ENCODE measurements around the gene ZNF827.

Gene ZNF827, protein sequence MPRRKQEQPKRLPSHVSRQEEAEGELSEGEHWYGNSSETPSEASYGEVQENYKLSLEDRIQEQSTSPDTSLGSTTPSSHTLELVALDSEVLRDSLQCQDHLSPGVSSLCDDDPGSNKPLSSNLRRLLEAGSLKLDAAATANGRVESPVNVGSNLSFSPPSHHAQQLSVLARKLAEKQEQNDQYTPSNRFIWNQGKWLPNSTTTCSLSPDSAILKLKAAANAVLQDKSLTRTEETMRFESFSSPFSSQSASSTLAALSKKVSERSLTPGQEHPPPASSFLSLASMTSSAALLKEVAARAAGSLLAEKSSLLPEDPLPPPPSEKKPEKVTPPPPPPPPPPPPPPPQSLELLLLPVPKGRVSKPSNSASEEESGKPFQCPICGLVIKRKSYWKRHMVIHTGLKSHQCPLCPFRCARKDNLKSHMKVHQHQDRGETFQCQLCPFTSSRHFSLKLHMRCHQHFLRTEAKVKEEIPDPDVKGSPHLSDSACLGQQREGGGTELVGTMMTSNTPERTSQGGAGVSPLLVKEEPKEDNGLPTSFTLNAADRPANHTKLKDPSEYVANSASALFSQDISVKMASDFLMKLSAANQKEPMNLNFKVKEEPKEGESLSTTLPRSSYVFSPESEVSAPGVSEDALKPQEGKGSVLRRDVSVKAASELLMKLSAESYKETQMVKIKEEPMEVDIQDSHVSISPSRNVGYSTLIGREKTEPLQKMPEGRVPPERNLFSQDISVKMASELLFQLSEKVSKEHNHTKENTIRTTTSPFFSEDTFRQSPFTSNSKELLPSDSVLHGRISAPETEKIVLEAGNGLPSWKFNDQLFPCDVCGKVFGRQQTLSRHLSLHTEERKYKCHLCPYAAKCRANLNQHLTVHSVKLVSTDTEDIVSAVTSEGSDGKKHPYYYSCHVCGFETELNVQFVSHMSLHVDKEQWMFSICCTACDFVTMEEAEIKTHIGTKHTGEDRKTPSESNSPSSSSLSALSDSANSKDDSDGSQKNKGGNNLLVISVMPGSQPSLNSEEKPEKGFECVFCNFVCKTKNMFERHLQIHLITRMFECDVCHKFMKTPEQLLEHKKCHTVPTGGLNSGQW

DNA sequence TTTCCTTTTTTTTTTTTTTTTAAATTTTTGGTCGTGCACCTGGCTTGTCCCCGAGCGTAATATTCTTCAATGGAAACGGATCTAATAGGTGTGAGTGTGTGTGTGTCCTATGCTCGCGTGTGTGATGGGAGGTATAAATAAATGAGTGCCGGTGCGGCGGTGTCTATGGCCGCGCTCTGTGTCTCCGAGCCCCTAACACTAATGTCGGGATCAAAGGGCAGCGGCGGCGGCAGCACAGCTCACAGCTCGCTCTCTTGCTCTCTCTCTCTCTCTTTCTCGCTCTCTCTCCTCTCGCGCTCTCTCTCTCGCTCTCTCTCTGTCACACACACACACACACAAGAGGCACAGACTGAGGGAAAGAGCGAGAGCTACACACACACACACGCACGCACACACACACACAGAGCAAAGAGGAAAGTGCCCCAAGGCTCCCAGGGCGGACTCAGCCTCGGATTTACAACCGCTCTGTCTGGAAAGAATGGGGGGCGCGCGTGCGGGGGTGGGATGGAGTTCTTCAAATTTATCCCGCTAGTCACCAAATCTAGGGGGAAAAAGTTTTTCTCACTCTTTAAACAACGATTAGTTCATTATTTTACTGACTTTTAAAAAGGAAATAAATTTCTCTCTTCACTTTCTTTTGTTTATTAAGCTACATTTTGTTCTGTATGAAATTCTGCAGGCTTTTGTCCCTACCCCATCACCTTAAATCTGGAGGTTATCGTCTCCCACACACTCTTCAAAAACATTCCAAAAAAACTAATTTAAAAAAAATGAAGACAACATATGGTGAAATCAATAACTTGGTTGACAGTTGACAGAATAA, at the start of gene ZNF827:
Gene ZNF827, minus strand, starts transcription at position 206 of the 823 bp plus-strand sequence. CDS start 416 bp downstream, outside the sequence.
- DNase-seq: peak; percentile 23

GRCh38 chr4:145984563-145984962, 45.9 kb upstream of the ZNF827 start:
- no peak for DNase-seq

GRCh38 chr4:145982791-145983190, 44.2 kb upstream of the ZNF827 start:
- DNase-seq: no peak

GRCh38 chr4:145979160-145979559, 40.5 kb upstream of the ZNF827 start:
- DNase-seq: no peak

- no peak for DNase-seq
Measured at GRCh38 chr4:145976680-145977079, 38.1 kb upstream of the ZNF827 start.

DNA sequence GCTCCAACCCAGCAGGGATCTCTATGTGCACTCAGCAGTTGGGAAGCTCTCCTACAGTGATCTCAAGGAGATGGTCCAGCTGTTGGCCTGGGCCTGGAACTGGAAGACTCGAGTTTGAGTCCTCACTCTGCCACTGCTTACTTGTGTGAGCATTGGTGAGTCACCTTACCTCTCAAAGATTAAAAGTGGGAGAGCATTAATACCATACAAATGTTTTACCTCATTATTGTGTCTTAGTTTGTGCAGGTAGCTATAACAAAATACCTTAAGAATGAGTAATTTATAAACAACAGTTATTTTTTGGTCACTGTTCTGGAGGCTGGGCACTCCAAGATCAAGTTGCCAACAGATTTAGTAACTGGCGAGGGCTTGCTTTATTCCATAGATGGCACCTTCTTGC, 21.4 kb upstream of the ZNF827 start:
- no peak for DNase-seq

DNA sequence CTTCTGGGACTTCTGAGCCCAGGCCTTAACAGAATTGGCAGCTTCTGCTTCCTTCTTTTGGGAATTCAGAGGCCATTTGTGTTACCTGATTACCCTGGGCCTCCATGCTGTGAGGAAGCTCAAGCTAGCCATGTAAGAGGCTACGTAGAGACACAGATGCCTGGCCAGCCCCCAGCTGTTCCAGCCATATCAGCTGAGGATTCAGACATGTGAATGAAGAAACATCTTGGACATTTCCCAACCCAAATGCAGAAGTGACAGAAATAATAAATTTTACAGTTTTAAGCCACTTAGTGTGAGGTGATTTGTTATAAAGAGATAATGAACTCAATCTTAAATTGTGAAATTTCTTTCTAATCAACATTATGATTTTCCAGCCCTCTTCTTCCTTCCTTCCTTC, 18.7 kb upstream of the ZNF827 start:
- no peak for DNase-seq

DNA sequence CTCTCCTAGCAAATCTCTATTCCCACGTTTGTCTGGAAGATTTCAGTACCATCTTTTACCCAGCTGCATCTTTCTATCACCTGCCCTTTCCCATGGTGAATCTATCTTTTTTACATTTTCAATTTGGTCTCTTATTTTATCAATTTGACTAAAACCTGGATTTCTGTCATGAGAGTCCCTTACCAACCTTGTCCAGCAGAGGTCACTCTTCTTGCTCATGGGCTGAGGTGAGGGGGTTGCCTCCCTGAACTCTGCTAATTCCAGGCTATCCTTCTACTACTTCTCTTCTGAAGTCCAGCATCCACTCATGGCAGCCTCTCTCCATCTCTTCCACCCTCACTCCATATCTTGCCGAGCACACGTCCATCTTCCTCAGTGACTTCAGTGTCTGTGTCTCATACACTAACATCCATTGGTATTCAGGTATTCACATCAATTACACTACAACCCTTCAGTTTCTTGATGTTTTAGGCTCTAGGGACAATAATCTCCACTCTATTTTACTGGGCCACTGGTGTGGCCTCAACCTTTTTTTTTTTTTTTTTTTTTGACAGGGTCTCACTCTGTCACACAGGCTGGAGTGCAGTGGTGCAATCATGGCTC, 17.8 kb upstream of the ZNF827 start:
- no peak for DNase-seq

DNA sequence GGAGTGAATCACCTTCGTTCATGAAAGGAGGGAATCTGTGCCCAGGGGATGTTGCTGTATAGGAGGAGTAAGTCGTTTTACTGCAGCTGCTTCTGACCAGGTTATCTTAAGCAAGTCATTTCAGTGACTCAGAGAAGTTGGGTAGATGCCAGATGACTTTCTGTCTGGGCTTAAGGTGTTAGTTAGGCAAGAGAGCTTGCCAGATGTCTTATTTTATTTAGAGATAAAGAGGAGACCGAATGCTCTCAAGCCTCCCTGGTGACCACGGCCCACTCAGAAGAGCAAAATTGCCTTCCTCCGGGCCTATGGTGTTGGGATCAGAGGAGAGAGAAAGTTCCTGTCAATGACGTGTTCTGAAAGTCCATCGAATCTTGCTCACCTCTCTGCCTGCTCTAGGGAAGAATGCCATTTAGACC, 16.3 kb upstream of the ZNF827 start:
- no peak for DNase-seq

DNA sequence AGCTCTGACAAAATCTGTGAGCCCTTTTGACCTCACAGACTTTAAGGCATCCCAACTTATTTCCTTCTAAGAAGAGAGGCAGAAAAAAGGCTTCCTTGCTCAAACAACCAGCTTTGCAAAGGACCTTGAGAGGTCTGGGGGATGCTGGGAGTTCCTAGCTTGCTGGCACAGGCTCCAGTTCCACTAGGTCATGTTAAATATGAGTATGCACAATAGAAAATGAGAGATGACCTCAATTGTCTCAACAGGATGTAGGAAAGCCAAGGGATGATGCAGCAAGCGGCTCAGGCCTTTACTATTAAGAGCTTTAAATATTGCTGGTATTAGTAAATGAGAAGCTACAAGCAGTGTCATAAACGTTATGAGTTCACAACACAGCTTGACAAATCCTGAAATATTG, 13.3 kb upstream of the ZNF827 start:
- no peak for DNase-seq

- no peak for DNase-seq
Measured at GRCh38 chr4:145945431-145946155, 7.0 kb upstream of the ZNF827 start.

GRCh38 chr4:145944886-145945285, 6.3 kb upstream of the ZNF827 start:
- DNase-seq: no peak

- DNase-seq: no peak
Measured at GRCh38 chr4:145939856-145940255, 1.2 kb upstream of the ZNF827 start.

DNA sequence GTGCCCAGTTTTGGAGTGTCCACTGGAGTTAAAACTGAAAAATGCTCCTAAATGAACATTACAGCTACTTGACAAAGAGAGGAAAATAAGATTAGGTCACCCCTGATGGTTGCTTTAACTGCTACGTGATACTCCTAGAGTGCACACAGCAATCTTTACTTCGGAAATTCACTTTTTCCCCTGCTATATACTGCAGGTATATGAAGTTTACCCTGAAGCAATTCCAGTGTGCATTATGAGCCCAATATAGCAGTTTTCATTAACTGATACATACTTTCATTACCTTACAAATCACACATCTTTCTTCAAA, 773 bp upstream of the ZNF827 start:
- DNase-seq: no peak

- DNase-seq: no peak
Measured at GRCh38 chr4:145937971-145938611, 532 bp downstream of the ZNF827 start.

- no peak for DNase-seq
Measured at GRCh38 chr4:145936997-145937901, 1.4 kb downstream of the ZNF827 start.

DNA sequence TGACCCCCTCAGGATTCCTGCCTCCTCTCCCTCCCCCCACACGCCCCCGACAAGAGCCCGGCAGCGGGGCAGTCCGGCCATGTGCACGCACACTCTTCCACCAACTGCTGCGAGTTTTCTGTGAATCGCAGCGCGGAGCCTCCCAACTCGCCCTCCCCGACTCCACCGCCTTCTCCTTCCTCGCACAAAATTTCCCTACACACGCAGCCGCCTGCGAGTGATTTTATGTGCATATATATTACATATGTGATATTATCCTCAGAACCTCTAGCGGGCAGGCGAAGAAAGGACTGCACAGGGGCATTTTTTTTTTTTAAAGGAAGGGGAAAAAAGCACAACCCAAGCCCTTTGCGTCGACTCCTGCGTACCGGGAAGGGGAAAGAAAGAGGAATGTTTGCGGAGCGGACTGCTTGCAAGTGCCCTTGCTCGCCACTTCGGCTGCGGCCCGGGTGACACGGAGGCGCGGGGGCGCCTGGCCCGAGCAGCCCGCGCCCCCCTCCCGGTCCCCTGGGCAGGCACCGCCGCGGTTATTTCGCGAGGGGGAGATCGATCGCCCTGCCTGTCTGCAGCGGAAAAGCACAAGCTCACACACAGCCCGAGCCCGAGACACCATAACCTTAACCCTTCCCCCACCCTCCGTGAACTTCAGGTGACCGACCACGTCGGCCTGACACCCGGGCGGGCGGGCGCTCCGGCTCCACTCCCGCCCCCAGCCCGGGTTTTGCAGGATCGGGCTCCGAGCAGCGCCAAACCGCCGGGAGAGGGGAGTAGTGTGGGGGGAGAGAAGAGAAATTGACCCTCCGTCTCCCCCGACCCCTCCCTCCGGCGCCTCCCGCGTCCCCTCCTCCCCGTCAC, 2.3 kb downstream of the ZNF827 start:
- DNase-seq: no peak

GRCh38 chr4:145935253-145936141, 3.1 kb downstream of the ZNF827 start:
- DNase-seq: no peak
